ENCODE results near the gene VIPAS39. TPM values are rescaled to one million over a fixed set of nuclear protein-coding genes. Genes with fewer than 3 reads are reported as not detected.

VIPAS39 gene
- total and polyA plus RNA-seq, 2 of the 13 experiments (the other 11 are each of a cell fraction or from before 2014, with no cell fraction given): 13.3 to 21.5 TPM

DNA sequence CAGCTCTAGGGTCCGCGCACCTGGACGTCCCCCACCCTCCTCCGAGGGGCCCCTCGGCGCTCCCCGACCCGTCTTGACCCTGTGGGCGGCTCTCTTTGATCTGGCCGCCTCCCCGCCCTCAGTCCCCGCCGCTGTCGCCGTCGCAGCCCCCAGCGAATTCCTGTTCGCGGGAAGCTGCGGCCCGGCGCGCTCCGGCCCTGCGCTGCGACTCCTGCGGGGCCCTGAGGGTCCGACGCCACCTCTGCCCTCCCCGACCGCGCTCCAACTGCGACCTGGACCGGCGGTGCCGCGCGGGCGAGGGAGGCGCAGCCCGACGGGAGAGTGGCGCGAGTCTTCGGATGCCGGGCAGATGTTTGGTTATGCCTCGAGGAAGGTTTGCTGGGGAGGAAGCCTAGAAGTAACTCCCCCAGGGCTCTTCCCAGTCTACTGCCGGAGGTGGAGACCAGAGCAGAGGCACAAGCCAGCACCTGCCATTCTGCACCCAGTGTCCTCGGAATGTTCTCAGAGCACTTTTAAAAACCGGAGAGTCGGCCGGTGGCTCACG, 41.7 kb upstream of the VIPAS39 start (continued):
- TF ChIP-seq ZNF564 (CRISPR knock-in tag; IDR thresholded peaks at IDR 0.05) (peak; percentile 16; the same call in 1 of the 2 replicates), ZNF235 (CRISPR knock-in tag; IDR thresholded peaks at IDR 0.05; ENCODE audit: borderline replicate concordance) (no peak), ZFP36L1 (CRISPR knock-in tag; IDR thresholded peaks at IDR 0.05) (no peak), ZNF563 (CRISPR knock-in tag; IDR thresholded peaks at IDR 0.05) (no peak), RBM39 (IDR thresholded peaks at IDR 0.05; ENCODE audit: low read depth, low read length, poor library complexity, severe bottlenecking) (no peak), ZSCAN29 (CRISPR knock-in tag; conservative IDR thresholded peaks at IDR 0.05) (0 out of 2 replicates have a peak, but pooled peaks have one; percentile 11), STAT5B (CRISPR knock-in tag; IDR thresholded peaks at IDR 0.05) (no peak), ZFP1 (CRISPR knock-in tag; IDR thresholded peaks at IDR 0.05) (no peak), ZNF451 (CRISPR knock-in tag; IDR thresholded peaks at IDR 0.05) (0 out of 2 replicates have a peak, but pooled peaks have one; percentile 6), ATF1 (CRISPR knock-in tag; IDR thresholded peaks at IDR 0.05) (no peak)
- TF ChIP-seq, protein P1, sequence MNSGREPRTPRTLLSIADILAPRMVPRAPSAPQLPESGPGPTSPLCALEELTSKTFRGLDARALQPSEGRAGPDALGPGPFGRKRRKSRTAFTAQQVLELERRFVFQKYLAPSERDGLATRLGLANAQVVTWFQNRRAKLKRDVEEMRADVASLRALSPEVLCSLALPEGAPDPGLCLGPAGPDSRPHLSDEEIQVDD (CRISPR knock-in tag; IDR thresholded peaks at IDR 0.05; ENCODE audit: borderline replicate concordance): 0 out of 2 replicates have a peak, but pooled peaks have one; percentile 10
- TF ChIP-seq, protein P2, sequence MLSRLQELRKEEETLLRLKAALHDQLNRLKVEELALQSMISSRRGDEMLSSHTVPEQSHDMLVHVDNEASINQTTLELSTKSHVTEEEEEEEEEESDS (CRISPR knock-in tag; IDR thresholded peaks at IDR 0.05; ENCODE audit: borderline replicate concordance): no peak
- TF ChIP-seq, protein P3, sequence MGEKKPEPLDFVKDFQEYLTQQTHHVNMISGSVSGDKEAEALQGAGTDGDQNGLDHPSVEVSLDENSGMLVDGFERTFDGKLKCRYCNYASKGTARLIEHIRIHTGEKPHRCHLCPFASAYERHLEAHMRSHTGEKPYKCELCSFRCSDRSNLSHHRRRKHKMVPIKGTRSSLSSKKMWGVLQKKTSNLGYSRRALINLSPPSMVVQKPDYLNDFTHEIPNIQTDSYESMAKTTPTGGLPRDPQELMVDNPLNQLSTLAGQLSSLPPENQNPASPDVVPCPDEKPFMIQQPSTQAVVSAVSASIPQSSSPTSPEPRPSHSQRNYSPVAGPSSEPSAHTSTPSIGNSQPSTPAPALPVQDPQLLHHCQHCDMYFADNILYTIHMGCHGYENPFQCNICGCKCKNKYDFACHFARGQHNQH (CRISPR knock-in tag; IDR thresholded peaks at IDR 0.05): no peak
- TF ChIP-seq, protein P4, sequence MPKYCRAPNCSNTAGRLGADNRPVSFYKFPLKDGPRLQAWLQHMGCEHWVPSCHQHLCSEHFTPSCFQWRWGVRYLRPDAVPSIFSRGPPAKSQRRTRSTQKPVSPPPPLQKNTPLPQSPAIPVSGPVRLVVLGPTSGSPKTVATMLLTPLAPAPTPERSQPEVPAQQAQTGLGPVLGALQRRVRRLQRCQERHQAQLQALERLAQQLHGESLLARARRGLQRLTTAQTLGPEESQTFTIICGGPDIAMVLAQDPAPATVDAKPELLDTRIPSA (CRISPR knock-in tag; IDR thresholded peaks at IDR 0.05; ENCODE audit: borderline replicate concordance): 0 out of 2 replicates have a peak, but pooled peaks have one; percentile 59
- TF ChIP-seq, protein P5, sequence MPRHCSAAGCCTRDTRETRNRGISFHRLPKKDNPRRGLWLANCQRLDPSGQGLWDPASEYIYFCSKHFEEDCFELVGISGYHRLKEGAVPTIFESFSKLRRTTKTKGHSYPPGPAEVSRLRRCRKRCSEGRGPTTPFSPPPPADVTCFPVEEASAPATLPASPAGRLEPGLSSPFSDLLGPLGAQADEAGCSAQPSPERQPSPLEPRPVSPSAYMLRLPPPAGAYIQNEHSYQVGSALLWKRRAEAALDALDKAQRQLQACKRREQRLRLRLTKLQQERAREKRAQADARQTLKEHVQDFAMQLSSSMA (CRISPR knock-in tag; IDR thresholded peaks at IDR 0.05): no peak
- TF ChIP-seq, protein P6, sequence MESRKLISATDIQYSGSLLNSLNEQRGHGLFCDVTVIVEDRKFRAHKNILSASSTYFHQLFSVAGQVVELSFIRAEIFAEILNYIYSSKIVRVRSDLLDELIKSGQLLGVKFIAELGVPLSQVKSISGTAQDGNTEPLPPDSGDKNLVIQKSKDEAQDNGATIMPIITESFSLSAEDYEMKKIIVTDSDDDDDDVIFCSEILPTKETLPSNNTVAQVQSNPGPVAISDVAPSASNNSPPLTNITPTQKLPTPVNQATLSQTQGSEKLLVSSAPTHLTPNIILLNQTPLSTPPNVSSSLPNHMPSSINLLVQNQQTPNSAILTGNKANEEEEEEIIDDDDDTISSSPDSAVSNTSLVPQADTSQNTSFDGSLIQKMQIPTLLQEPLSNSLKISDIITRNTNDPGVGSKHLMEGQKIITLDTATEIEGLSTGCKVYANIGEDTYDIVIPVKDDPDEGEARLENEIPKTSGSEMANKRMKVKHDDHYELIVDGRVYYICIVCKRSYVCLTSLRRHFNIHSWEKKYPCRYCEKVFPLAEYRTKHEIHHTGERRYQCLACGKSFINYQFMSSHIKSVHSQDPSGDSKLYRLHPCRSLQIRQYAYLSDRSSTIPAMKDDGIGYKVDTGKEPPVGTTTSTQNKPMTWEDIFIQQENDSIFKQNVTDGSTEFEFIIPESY (CRISPR knock-in tag; IDR thresholded peaks at IDR 0.05): no peak
- TF ChIP-seq, protein P7, sequence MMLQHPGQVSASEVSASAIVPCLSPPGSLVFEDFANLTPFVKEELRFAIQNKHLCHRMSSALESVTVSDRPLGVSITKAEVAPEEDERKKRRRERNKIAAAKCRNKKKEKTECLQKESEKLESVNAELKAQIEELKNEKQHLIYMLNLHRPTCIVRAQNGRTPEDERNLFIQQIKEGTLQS (CRISPR knock-in tag; IDR thresholded peaks at IDR 0.05): no peak
- TF ChIP-seq, protein P8, sequence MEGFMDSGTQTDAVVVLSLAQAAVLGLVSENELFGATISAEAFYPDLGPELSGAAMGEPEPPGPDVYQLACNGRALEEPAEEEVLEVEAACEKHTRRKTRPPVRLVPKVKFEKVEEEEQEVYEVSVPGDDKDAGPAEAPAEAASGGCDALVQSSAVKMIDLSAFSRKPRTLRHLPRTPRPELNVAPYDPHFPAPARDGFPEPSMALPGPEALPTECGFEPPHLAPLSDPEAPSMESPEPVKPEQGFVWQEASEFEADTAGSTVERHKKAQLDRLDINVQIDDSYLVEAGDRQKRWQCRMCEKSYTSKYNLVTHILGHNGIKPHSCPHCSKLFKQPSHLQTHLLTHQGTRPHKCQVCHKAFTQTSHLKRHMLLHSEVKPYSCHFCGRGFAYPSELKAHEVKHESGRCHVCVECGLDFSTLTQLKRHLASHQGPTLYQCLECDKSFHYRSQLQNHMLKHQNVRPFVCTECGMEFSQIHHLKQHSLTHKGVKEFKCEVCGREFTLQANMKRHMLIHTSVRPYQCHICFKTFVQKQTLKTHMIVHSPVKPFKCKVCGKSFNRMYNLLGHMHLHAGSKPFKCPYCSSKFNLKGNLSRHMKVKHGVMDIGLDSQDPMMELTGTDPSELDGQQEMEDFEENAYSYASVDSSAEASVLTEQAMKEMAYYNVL (CRISPR knock-in tag; IDR thresholded peaks at IDR 0.05; ENCODE audit: borderline replicate concordance): no peak
- TF ChIP-seq, protein P9, sequence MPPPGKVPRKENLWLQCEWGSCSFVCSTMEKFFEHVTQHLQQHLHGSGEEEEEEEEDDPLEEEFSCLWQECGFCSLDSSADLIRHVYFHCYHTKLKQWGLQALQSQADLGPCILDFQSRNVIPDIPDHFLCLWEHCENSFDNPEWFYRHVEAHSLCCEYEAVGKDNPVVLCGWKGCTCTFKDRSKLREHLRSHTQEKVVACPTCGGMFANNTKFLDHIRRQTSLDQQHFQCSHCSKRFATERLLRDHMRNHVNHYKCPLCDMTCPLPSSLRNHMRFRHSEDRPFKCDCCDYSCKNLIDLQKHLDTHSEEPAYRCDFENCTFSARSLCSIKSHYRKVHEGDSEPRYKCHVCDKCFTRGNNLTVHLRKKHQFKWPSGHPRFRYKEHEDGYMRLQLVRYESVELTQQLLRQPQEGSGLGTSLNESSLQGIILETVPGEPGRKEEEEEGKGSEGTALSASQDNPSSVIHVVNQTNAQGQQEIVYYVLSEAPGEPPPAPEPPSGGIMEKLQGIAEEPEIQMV (CRISPR knock-in tag; IDR thresholded peaks at IDR 0.05; ENCODE audit: low read depth): 0 out of 2 replicates have a peak, but pooled peaks have one; percentile 17
